ENCODE data around the gene MITF. TPM values are rescaled to one million over a fixed set of nuclear protein-coding genes. Genes with fewer than 3 reads are reported as not detected.

Gene MITF
- total RNA-seq, 1 donor from 2014 or later: 28.8 TPM

DNA sequence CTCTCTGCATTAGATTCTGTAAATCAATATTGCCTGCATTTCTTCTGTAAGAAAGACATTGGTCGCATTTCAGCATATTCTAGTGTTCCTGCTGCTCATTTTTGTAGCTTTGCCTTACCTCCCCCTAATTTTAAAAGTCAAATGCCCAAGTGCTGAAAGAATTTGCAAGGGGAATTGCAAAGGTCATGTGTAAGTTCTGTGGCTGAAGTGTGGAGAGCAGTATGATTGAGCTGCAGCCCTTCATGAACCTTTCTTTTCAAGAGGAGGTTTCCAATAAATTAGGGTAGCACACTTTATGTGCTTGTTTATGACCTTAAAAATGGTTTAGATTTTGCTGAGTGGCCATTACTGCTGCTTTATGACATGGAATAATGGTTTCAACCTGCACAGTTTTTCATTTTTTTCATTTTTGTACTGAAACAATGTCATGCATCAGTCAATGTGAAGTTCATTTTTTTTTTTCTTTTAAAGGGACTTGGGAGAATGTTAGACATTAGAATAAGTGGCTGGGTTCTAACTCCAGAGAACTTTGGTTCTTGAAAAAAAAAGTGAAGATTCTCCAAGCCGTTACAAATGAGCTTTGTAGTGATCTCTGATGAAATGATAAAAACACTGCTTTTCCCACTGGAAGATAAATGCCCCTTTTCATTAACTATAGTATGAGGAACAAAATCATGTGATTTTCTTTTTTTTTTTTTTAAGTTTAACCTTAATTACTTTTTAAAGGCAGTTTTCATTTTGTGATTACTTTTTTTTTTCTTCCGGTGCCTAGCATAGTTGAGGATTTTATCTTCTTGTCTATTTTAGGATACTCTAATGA, 99.6 kb downstream of the MITF start:
- DNase-seq: no peak

DNA sequence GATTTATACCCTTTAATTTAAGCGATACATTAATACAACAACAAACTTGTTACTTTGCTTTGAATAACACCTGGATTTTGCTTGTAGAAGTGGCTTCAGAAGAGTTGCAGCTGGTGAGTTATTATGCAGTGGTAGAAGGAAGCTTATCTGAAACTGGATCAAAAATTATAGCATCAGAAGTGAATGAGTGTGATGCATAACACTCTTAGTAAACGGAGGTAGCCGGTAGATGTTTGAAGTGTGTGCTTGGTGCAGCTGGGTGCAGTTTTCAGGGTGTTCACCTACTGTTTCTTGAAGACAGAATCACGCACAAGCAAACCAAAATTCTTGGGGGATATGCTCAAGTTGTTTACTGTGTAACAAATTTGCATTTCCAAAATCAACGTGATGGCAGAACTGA, 103.1 kb downstream of the MITF start:
- no peak for DNase-seq

GRCh38 chr3:69842789-69843188, 103.5 kb downstream of the MITF start:
- no peak for DNase-seq

DNA sequence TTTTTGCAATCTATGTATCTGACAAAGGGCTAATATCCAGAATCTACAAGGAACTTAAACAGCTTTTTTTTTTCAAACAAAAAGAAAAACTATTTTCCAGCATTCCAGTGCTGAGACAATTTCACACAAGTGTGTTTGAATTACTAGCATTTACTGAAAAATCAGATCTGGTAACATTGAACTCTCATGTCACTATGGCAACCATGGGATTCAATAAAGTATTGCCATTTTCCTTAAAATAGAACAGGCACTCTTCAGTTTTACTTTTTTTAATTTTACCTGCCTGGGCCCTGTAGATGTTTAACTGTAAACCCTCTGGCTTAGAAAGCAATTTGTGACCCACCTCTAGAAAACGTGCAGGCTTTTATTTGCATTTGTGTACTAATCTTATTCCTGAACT, 105.4 kb downstream of the MITF start:
- DNase-seq: no peak

DNA sequence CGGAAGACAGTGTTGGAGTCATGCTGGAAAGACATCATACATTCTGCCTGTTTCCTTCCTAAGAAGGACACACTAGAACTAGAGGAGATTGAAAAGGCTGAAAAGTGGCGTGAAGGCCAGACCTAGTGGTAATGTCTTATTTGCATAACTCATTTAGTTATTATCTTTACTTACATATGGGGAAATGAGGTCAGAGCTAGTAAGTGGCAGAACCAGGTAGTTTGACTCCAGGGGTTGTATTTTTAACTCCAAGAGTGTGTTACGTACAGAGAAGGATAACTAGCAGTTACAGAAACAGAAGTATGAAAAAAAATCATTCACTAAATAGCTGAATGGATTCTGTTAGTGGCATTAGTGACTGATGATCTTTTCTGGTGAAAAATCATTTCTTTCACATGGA, 108.0 kb downstream of the MITF start:
- DNase-seq: no peak

GRCh38 chr3:69848113-69848512, 108.8 kb downstream of the MITF start:
- no peak for DNase-seq

GRCh38 chr3:69850849-69851248, 111.6 kb downstream of the MITF start:
- DNase-seq: no peak

GRCh38 chr3:69853027-69853426, 113.8 kb downstream of the MITF start:
- DNase-seq: no peak

DNA sequence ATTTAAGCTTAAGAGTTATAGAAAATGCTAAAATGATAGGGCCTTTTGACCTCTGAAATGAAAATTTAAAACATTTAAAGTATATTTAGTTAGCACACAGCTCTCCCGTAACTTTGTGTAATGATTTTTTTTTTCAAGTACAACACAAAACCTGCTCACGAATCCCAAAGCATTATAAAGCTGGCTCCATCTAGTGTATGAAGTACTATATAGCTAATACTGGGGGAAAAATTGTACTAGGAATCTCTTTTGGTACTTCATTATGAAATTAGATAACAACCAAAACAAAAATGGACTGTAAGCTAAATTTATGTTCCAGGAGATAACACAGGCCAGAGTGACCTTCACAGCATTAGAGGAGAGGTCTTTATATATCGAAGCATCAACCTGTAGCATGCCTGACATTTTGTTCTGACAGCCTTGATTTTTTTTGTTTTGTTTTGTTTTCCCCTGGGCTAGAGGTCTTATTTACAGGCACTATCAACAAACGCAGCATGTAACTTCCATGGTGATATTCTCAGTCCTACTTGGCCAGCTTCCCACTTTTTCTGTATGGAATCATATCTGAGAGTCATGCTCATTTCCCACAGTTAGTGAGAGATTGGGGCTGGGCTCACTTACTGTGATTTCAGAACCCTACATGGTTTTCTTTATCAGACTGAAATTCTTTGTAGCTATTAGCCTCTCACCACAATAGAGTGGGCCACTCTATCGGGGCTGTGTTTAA, 116.3 kb downstream of the MITF start:
- peak; percentile 50 for DNase-seq

GRCh38 chr3:69856965-69857705, 117.9 kb downstream of the MITF start:
- no peak for DNase-seq

DNA sequence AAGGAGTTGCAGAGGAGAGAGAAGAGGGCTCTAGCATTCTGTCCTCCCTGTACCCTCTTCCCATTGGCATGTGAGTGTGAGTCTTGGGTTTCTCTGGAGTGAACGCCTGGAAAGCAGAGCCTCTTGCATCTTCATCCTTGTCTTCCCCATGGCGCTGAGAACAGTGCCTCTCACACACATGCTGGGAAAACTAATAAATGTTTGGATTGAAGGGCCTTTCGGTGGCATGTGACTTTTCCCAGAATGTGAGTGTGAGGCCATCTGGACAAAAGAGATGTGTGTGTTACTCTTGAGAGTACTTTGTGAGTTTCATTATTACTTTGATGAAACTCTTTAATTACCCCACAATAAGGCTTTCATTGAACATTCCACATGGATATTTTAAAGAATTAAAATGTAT, 122.3 kb downstream of the MITF start:
- no peak for DNase-seq

- no peak for DNase-seq
These were observed 124.9 kb downstream of the MITF start for GRCh38 chr3:69864141-69864540.

GRCh38 chr3:69864766-69865165, 125.5 kb downstream of the MITF start:
- DNase-seq: no peak

DNA sequence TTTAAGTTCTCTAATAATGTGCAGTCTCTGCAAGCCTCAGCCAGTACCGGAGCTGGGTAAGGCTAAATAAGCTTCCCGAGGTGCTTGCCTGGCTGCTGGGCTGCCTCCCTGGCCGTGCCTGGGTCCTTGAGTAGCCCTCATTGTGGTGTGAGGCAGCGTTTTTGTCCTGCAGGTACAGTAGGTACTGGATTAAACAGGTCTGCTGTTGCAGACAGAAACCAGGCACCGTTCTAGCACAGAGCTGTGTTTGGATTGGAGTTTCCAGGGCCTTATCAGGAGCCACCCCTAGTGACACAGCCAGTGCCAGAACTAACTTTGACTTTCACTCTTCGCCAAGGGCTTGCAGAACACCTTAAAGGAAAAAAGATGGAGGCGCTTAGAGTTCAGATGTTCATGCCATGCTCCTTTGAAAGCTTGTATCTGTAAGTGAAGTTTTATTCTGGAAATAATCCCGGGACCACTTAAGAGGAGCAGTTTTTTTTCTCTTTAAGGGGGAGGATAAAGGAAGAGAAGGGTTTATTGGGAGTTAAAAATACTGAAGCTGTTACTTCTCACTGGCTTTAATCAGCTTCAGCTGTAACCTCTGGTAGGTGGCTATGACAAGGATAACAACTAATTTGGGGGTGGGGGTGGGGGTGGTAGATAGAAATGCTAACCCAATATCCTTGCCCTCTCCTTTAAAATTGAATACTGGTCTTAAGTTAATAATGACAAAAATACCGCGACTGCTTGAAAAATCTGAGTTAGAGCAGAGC, 126.8 kb downstream of the MITF start:
- DNase-seq: peak; percentile 12

DNA sequence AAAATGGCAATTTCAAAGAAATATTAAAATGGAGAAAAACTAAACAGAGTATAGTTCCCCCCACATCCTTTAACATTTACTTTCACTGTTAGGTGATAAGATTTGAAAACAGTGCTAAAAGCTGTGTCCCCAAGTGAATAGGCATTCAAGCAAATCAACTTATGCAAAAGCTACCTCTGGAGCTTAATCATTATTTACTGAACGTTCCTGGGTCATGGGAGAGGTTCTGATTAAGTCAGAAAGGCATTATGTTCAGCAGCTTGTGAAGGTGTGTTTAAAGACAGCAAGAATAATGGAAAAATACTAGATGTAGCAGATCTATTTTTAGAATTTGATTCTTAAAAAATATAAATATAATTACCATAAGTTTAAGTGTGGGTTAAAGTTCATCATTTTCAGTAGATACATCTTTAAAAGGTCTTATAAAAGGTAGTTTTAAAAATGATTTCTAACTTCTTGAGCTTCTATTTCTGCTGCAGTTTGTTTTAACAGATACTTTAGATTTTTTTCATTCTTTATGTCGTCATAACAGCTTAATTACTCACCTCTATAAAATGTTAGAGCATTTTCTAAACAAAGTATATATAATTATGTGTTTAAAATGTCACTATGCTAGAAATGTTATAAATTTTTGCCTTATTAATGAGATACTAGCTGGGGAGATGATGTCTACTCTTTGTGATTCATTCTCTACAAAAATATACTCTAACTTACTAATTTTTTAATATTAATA, 127.9 kb downstream of the MITF start:
- no peak for DNase-seq

GRCh38 chr3:69867941-69868505, 128.8 kb downstream of the MITF start:
- DNase-seq: no peak

- no peak for DNase-seq
These were observed 129.7 kb downstream of the MITF start for GRCh38 chr3:69868841-69869420.

- DNase-seq: no peak
These were observed 130.4 kb downstream of the MITF start for GRCh38 chr3:69869643-69870042.

GRCh38 chr3:69871251-69871650, 132.0 kb downstream of the MITF start:
- no peak for DNase-seq

GRCh38 chr3:69871868-69872267, 132.6 kb downstream of the MITF start:
- DNase-seq: no peak
